ENCODE results near the gene TBC1D32.

- TF ChIP-seq EZH2phosphoT487 (IDR thresholded peaks at IDR 0.05; ENCODE audit: insufficient read depth, low read depth) (no peak), EZH2 (IDR thresholded peaks at IDR 0.05; ENCODE audit: insufficient read depth, poor library complexity, severe bottlenecking) (no peak)
These were observed 158.5 kb downstream of the TBC1D32 start for GRCh38 chr6:121175827-121176226.

All from GM23248 (cell line).